T-helper 17 cell (primary cell): ENCODE results near the gene HELB. TPM values are rescaled to one million over a fixed set of nuclear protein-coding genes. Genes with fewer than 3 reads are reported as not detected.
A peak's percentile ranks its signal among the peaks of the same experiment; 100 is the strongest.

ENCODE experiments used
- ATAC-seq: fragments of 150-1000 bp; cut with Tn5 transposase; 2 replicates; pipeline ENCODE4 v1.10.0; 2021; ENCODE audit warnings: mild to moderate bottlenecking, moderate library complexity
- DNase-seq, 3 donors: peaks; one replicate each; pipeline versions ENCODE4 v3.0.0 to v3.0.0-alpha.2; 2020 to 2021
- H3K9me3 ChIP-seq: one replicate; pipeline ENCODE4 v1.7.0; 2013; ENCODE audit warnings: low read length, mild to moderate bottlenecking; ENCODE audit not compliant: control insufficient read depth, poor library complexity, severe bottlenecking
- H3K27ac Mint-ChIP-seq: one replicate; pipeline ENCODE4 v1.8.0; 2022; ENCODE audit warnings: mild to moderate bottlenecking, moderate library complexity, mixed read lengths
- H3K27me3 Mint-ChIP-seq: one replicate; pipeline ENCODE4 v1.8.0; 2022; ENCODE audit warnings: mixed read lengths
- H3K36me3 Mint-ChIP-seq: one replicate; pipeline ENCODE4 v1.8.0; 2022; ENCODE audit warnings: low read depth, mixed read lengths
- H3K4me1 Mint-ChIP-seq: one replicate; pipeline ENCODE4 v1.8.0; 2022; ENCODE audit warnings: mild to moderate bottlenecking, mixed read lengths
- H3K4me3 Mint-ChIP-seq: one replicate; pipeline ENCODE4 v1.8.0; 2022; ENCODE audit warnings: mild to moderate bottlenecking, moderate library complexity, mixed read lengths
- total RNA-seq, 4 donors: library from RNA in 2 of 4; stranded (reverse) in 2 of 4; gene quantifications; one replicate each; pipeline ENCODE4 v1.2.3 and lab custom pipeline; 2022 to 2026

HELB gene
- total RNA-seq, 2 donors from 2014 or later = 51.8 to 72.1 TPM

DNA sequence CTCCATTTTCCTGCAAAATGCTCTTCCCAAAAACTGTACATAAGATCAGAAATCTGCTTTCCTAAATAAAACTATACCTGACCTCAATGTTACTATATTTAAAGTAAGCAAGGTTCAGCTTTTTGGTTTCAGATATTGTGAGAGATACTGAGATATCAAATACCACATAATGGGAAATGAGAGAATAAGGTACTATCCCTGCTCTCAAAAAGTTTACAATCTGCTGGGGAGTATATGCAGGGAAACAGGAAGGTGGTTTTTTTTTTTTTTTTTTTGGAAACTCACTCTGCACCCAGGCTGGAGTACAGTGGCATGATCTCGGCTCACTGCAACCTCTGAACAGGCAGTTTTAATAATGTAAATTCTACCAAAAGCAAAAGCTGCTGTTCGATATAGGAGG is 49.0 kb downstream of the HELB start:
- ATAC-seq = no peak
- Mint-ChIP-seq H3K4me1 (peaks cover 10% of the 10 kb centered on the region), H3K27me3 (no peaks in the 10 kb centered on the region), H3K36me3 (peaks cover 14% of the 10 kb centered on the region), H3K4me3 (no peak overlapping the region), H3K27ac (peak overlapping the region; percentile 91)
- no peak for DNase-seq
- no peaks in the 10 kb centered on the region for H3K9me3 ChIP-seq

DNA sequence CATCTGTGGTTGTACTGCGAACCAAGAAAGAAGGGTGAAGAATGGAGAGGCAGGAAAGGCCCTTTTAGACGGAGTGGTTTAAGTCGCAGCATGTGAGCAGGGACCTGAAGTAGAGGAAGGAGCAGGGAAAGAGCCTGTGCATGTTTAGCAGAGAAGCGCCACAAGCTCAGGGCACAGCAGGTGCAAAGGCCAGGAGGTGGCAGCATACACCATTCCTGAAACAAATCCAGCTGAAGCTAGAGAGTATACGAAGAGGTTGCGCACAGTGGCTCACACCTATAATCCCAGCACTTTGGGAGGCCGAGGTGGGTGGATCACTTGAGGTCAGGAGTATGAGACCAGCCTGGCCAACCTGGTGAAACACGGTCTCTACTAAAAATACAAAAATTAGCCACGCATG is 49.9 kb downstream of the HELB start:
- peaks cover 15% of the 10 kb centered on the region for H3K36me3 Mint-ChIP-seq

GRCh38 chr12:66352899-66353298 is 50.6 kb downstream of the HELB start:
- Mint-ChIP-seq H3K27me3 (no peaks in the 10 kb centered on the region), H3K27ac (peak overlapping the region; percentile 62), H3K4me1 (peaks cover 12% of the 10 kb centered on the region), H3K36me3 (peaks cover 16% of the 10 kb centered on the region), H3K4me3 (no peak overlapping the region)
- no peak for DNase-seq
- H3K9me3 ChIP-seq = no peaks in the 10 kb centered on the region
- ATAC-seq = no peak

More for the DNA sequence above, 49.9 kb downstream of the HELB start:
- H3K4me3 Mint-ChIP-seq = no peak overlapping the region
- ATAC-seq = no peak
- H3K27me3 Mint-ChIP-seq = no peaks in the 10 kb centered on the region
- no peak for DNase-seq
- H3K4me1 Mint-ChIP-seq = peaks cover 11% of the 10 kb centered on the region
- H3K27ac Mint-ChIP-seq = peak overlapping the region; percentile 62
- no peaks in the 10 kb centered on the region for H3K9me3 ChIP-seq

DNA sequence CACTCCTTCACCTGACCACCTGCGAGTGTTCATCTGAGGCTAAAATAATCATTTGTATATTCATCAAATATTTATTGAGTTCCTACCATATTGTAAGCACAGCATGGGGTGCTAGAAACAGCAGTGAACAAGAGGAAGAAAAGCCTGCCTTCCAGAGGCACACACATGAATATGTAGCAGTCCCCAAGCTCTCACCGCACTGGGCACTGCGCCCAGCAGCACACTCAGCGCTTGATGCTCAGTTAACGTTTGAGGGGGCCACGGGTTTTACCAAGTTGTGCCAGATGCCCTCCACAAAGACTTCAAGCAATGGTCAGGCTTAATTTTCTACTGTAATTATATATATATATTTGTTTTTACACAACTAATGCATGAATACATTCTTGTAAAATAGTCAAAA is 52.0 kb downstream of the HELB start:
- no peak overlapping the region for H3K27ac Mint-ChIP-seq

DNA sequence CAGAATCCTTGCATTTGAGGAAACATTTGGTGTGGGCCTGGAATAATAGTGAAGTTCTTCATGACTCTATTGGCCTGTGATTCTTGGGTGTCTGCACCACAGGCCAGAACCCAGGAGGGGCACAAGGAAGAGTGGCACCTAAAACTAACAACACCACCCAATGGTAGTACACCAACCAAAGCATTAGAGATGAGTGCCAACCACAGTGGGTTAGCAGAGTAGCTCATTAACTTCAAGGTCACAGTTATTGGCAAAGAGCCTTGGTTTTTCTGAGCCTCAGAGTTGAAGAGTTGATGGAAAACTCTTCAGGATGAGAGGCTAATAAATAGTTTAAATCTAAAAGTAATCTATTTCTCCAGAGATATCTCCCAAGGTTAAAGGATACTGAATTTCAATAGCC is 57.0 kb downstream of the HELB start:
- Mint-ChIP-seq H3K27ac (peak overlapping the region; percentile 76), H3K4me3 (no peak overlapping the region), H3K36me3 (peaks cover 5% of the 10 kb centered on the region), H3K4me1 (peaks cover 9% of the 10 kb centered on the region), H3K27me3 (no peaks in the 10 kb centered on the region)
- H3K9me3 ChIP-seq = no peaks in the 10 kb centered on the region
- DNase-seq (no peak), ATAC-seq (no peak)

More for the DNA sequence above, 52.0 kb downstream of the HELB start:
- ATAC-seq = no peak
- Mint-ChIP-seq H3K4me1 (peaks cover 15% of the 10 kb centered on the region), H3K27me3 (no peaks in the 10 kb centered on the region), H3K4me3 (no peak overlapping the region), H3K36me3 (peaks cover 16% of the 10 kb centered on the region)
- no peak for DNase-seq
- H3K9me3 ChIP-seq = no peaks in the 10 kb centered on the region

- Mint-ChIP-seq H3K36me3 (peaks cover 5% of the 10 kb centered on the region), H3K4me3 (no peak overlapping the region), H3K27me3 (no peaks in the 10 kb centered on the region), H3K27ac (peak overlapping the region; percentile 37), H3K4me1 (peaks cover 9% of the 10 kb centered on the region)
- no peak for ATAC-seq
- DNase-seq = no peak
- no peaks in the 10 kb centered on the region for H3K9me3 ChIP-seq
These were observed 59.4 kb downstream of the HELB start for GRCh38 chr12:66361703-66362102.

DNA sequence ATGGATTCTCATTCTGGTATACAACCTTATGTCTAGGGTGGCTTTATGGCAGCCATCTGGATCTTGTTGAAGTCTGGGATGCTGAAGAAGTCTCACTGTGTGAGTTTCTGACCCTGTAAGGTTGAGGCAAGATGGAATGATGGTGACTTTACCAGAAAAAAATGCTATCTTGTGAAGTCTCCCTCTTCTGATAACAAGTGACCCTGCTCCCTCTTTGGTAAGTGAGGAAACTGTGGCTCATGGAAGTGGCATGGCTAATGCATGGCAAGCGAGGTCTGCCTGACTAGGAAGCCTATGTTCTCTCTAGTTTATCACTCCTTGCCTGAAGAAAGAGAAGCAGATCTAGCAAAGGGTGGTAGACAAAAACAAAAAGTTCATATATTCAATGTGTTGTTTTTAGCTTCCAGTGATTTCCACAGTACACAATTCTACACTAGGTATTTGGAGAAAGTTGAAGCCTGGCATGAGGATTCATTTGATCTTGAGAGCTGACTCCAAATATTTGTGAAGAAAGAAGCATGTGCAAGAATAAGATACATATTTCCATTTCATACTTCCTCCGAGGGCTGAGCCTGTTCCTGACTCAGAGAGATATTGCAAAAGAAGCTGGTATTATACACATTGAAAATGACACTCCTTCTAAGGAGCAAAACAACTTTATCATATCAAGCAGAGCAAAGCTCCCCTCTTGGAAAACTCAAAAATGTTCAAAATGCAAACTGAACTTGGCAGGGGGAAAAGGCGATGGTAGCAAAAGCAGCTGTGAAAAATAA is 63.6 kb downstream of the HELB start:
- DNase-seq (no peak), ATAC-seq (no peak)
- H3K27me3 Mint-ChIP-seq = no peaks in the 10 kb centered on the region
- peaks cover 5% of the 10 kb centered on the region for H3K36me3 Mint-ChIP-seq
- no peak overlapping the region for H3K27ac Mint-ChIP-seq
- no peaks in the 10 kb centered on the region for H3K9me3 ChIP-seq
- no peak overlapping the region for H3K4me3 Mint-ChIP-seq
- peaks cover 6% of the 10 kb centered on the region for H3K4me1 Mint-ChIP-seq

DNA sequence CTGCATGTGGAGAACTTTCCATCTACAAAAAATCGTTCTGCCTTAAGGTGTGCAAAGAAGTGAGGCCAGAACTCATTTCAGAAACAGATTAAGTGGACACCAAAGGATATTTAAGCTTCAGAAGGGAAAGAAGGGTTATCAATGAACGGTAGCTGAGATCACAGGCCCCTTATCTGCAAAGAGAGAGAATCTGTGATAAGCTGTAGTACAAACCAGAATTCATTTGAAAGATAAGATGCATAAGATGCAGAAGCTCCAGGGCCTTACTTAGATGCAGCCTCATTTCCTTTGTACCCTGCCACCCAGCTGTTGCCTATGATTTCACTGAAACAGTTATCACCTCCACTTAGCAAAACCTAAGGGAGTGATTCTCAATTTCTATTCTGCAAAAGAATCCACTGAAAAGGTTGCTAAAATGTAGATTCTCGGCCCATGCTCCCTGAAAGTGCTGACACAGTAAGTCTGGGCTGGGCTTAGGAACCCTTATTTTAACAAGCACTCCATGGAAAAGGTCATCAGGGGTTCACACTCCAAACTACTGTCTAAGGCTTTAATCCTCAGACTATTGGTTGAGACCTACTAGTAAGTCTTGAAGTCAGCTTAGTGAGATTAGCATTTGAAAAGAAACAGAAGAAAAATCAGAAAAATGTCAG is 64.8 kb downstream of the HELB start:
- H3K4me1 Mint-ChIP-seq = peaks cover 6% of the 10 kb centered on the region
- no peak overlapping the region for H3K27ac Mint-ChIP-seq
- DNase-seq = no peak
- ATAC-seq = no peak
- peaks cover 5% of the 10 kb centered on the region for H3K36me3 Mint-ChIP-seq
- H3K4me3 Mint-ChIP-seq = no peak overlapping the region
- no peaks in the 10 kb centered on the region for H3K27me3 Mint-ChIP-seq
- H3K9me3 ChIP-seq = no peaks in the 10 kb centered on the region

DNA sequence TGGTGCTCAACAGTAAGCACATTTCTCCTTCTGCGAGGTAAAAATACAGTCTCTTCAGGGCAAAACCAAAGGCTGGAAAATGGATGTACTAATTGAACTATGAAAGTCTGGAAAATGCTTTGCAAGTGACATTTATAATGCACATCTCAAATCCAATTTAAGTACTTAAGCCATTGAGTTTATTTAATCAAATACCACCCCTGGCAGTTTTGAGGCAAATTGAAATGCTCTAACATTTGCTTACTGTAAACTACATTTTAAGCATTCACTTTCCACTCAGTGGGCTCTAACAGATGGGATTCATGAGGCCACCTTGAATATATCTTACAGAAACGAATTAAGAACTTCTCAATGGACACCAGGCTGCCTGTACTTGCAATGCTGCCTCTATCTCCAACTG is 69.7 kb downstream of the HELB start:
- H3K4me1 Mint-ChIP-seq = peaks cover 2% of the 10 kb centered on the region
- H3K27ac Mint-ChIP-seq = no peak overlapping the region
- no peak overlapping the region for H3K4me3 Mint-ChIP-seq
- H3K36me3 Mint-ChIP-seq = peaks cover 7% of the 10 kb centered on the region
- H3K9me3 ChIP-seq = no peaks in the 10 kb centered on the region
- H3K27me3 Mint-ChIP-seq = no peaks in the 10 kb centered on the region
- DNase-seq (no peak), ATAC-seq (no peak)

DNA sequence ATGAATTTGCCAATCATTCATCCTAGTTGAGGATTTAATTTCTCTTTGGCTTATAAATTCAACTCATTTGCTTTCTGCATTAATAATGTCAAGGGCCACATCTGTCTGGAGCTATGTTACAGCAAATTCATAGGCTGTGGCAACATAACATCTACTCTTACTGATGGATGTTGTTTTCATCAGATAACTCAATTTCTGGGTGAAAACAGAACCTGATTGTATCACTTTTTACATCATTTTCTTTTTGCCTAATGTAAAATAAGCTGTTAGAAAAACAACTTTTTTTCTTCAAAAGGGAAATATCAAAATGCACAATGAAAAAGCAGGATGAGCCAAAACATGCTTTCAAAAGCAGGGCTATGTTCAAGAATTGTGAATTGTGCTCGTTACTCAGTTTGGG is 73.3 kb downstream of the HELB start:
- no peak for ATAC-seq
- H3K9me3 ChIP-seq = no peaks in the 10 kb centered on the region
- Mint-ChIP-seq H3K4me3 (no peak overlapping the region), H3K27me3 (no peaks in the 10 kb centered on the region), H3K27ac (no peak overlapping the region), H3K4me1 (no peaks in the 10 kb centered on the region), H3K36me3 (peaks cover 4% of the 10 kb centered on the region)
- no peak for DNase-seq

- Mint-ChIP-seq H3K4me3 (no peak overlapping the region), H3K27ac (no peak overlapping the region), H3K36me3 (peaks cover 4% of the 10 kb centered on the region), H3K4me1 (no peaks in the 10 kb centered on the region), H3K27me3 (no peaks in the 10 kb centered on the region)
- no peaks in the 10 kb centered on the region for H3K9me3 ChIP-seq
- DNase-seq (no peak), ATAC-seq (no peak)
These were observed 77.3 kb downstream of the HELB start for GRCh38 chr12:66379616-66380015.

- Mint-ChIP-seq H3K4me1 (no peaks in the 10 kb centered on the region), H3K27me3 (no peaks in the 10 kb centered on the region), H3K27ac (no peak overlapping the region), H3K36me3 (peaks cover 4% of the 10 kb centered on the region), H3K4me3 (no peak overlapping the region)
- DNase-seq = no peak
- no peaks in the 10 kb centered on the region for H3K9me3 ChIP-seq
- no peak for ATAC-seq
These were observed 78.7 kb downstream of the HELB start for GRCh38 chr12:66380769-66381535.

- no peak overlapping the region for H3K4me3 Mint-ChIP-seq
- H3K9me3 ChIP-seq = no peaks in the 10 kb centered on the region
- peaks cover 3% of the 10 kb centered on the region for H3K36me3 Mint-ChIP-seq
- ATAC-seq = no peak
- no peak for DNase-seq
- no peaks in the 10 kb centered on the region for H3K4me1 Mint-ChIP-seq
- no peak overlapping the region for H3K27ac Mint-ChIP-seq
- no peaks in the 10 kb centered on the region for H3K27me3 Mint-ChIP-seq
These were observed 84.8 kb downstream of the HELB start for GRCh38 chr12:66387117-66387516.
